GM12874 (cell line): ENCODE measurements around the gene SLC35E4.

Source experiments
- CTCF ChIP-seq: IDR thresholded peaks from 2 replicates; pipeline ENCODE4 v1.5.1; 2011; ENCODE audit warnings: low read depth, mild to moderate bottlenecking, control low read depth, low read length, moderate library complexity; ENCODE audit not compliant: insufficient read depth

The SLC35E4 gene

GRCh38 chr22:30635273-30636225, at the start of gene SLC35E4:
Gene SLC35E4, plus strand, starts transcription at chr22:30635781. Its CDS starts 670 bp downstream, at chr22:30636451.
- TF ChIP-seq CTCF = peak; percentile 36; the same call in 1 of the 2 replicates

- TF ChIP-seq CTCF = no peak
Measured at GRCh38 chr22:30586414-30586813, 49.2 kb upstream of the SLC35E4 start.

GRCh38 chr22:30591191-30591587, 44.4 kb upstream of the SLC35E4 start:
- no peak for TF ChIP-seq CTCF

GRCh38 chr22:30591588-30592359, 43.8 kb upstream of the SLC35E4 start, which contains the start of gene PES1:
Gene PES1, minus strand, starts transcription at chr22:30591910. Its CDS starts 77 bp downstream, at chr22:30591833.
- TF ChIP-seq CTCF = no peak

- TF ChIP-seq CTCF = no peak
Measured at GRCh38 chr22:30596199-30596598, 39.4 kb upstream of the SLC35E4 start.

GRCh38 chr22:30596886-30597285, 38.7 kb upstream of the SLC35E4 start:
- TF ChIP-seq CTCF = no peak

GRCh38 chr22:30598986-30599385, 36.6 kb upstream of the SLC35E4 start:
- no peak for TF ChIP-seq CTCF
